Dendritic cell treated with granulocyte-macrophage colony-stimulating factor and Interleukin-4, amounts not matched to agents 40 ng/mL and 50 ng/mL, for 4 days (primary cell): ENCODE results near the gene MPC1L.
"Not testable (repeated sequence)": the region's sequence is repeated elsewhere in the genome, so short reads cannot be mapped to it uniquely, and the experiment has no call there.

Experiments
- H3K27ac Mint-ChIP-seq: one replicate; pipeline ENCODE4 v1.8.0; 2022; ENCODE audit warnings: mild to moderate bottlenecking, mixed read lengths
- H3K27me3 Mint-ChIP-seq: one replicate; pipeline ENCODE4 v1.8.0; 2022; ENCODE audit warnings: mild to moderate bottlenecking, mixed read lengths
- H3K36me3 Mint-ChIP-seq: one replicate; pipeline ENCODE4 v1.8.0; 2022; ENCODE audit warnings: low read depth, mixed read lengths
- H3K4me1 Mint-ChIP-seq: one replicate; pipeline ENCODE4 v1.8.0; 2022; ENCODE audit warnings: low read depth, mixed read lengths
- H3K4me3 Mint-ChIP-seq: one replicate; pipeline ENCODE4 v1.8.0; 2022; ENCODE audit warnings: mild to moderate bottlenecking, moderate library complexity, mixed read lengths
- H3K9me3 Mint-ChIP-seq: one replicate; pipeline ENCODE4 v1.8.0; 2022; ENCODE audit warnings: mixed read lengths
- intact Hi-C: fragments of 100-400 bp; cut with micrococcal nuclease; formaldehyde crosslinking; loops from one replicate; pipeline ENCODE4 v1.15.0; 2022

MPC1L gene

GRCh38 chrX:40623139-40623536 is at the start of gene MPC1L:
Gene MPC1L (plus strand): TSS chrX:40623428. CDS start chrX:40623566, 138 bp downstream.
- intact Hi-C loops: no loop called here
- Mint-ChIP-seq H3K36me3 (peaks cover 24% of the 10 kb centered on the region), H3K9me3 (peaks cover 7% of the 10 kb centered on the region), H3K27ac (no peak within 1 kb of the TSS), H3K27me3 (no peaks in the 10 kb centered on the region), H3K4me3 (no peak within 1 kb of the TSS), H3K4me1 (no peaks in the 10 kb centered on the region)

DNA sequence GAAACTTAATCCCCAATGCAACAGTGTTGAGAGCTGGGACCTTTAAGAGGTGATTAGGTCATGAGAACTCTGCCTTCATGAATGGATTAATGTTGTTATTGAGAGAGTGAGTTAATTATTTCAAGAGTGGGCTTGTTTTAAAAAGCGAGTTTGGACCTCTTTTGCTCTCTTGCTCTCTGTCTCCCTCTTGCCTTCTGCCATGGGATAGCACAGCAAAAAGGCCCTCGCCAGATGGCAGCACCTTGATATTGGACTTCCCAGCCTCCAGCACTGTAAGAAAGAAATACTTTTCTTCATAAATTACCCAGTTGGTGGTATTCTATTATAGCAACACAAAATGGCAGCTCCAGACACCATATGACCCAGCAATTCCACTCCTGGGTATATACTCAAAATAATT is 49.5 kb upstream of the MPC1L start:
- Mint-ChIP-seq H3K27me3 (no peaks in the 10 kb centered on the region), H3K4me1 (peaks cover 30% of the 10 kb centered on the region), H3K4me3 (no peak overlapping the region), H3K36me3 (no peaks in the 10 kb centered on the region), H3K27ac (no peak overlapping the region), H3K9me3 (no peaks in the 10 kb centered on the region)
- intact Hi-C loops: no loop called here

DNA sequence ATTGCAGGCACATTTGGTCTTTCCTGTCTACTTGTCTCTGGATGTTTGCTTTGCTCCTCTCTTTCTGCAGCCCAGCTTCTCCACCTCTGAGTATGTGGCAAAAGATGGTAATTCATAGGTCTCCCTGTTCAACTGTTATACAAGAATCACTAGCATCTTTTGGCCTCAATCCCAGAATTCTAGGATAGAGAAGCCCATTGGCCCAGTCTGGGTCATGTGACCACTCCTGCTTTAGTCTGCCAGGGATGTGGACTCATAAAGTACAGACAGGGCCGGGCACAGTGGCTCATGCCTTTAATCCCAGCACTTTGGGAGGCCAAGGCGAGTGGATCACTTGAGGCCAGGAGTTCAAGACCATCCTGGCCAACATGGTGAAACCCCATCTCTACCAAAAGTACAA is 47.8 kb upstream of the MPC1L start:
- H3K4me3 Mint-ChIP-seq, H3K9me3 Mint-ChIP-seq, intact Hi-C loops, H3K36me3 Mint-ChIP-seq, H3K27me3 Mint-ChIP-seq, H3K27ac Mint-ChIP-seq: not testable (repeated sequence)
- peaks cover 26% of the 10 kb centered on the region for H3K4me1 Mint-ChIP-seq

DNA sequence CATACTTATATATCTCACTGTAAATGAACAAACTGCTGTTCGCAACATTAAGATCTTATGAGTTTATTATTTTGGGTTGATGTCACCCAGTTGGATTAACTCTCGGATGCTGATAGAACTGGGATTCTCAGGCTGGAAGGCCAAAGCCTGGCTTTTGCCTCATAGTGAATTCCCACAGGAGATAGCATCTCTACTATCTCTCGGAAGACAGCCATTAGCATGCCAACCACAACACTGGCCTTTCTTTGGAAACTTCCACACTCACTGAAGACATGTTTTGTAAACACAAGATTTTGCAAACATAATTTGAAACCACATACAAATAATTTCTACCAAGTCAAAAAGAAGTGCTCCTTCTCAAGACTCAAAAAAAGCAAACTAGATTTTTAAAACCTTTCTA is 46.9 kb upstream of the MPC1L start:
- H3K36me3 Mint-ChIP-seq: peaks cover 6% of the 10 kb centered on the region
- intact Hi-C loops: no loop called here
- H3K4me3 Mint-ChIP-seq: no peak overlapping the region
- no peaks in the 10 kb centered on the region for H3K9me3 Mint-ChIP-seq
- H3K27ac Mint-ChIP-seq: no peak overlapping the region
- peaks cover 19% of the 10 kb centered on the region for H3K4me1 Mint-ChIP-seq
- H3K27me3 Mint-ChIP-seq: no peaks in the 10 kb centered on the region

GRCh38 chrX:40578039-40578695 is 45.1 kb upstream of the MPC1L start:
- Mint-ChIP-seq H3K27ac (peak overlapping the region; percentile 89), H3K4me1 (peaks cover 19% of the 10 kb centered on the region)
- intact Hi-C loops: no loop called here

GRCh38 chrX:40579141-40579540 is 44.1 kb upstream of the MPC1L start:
- Mint-ChIP-seq H3K4me3 (no peak overlapping the region), H3K27ac (peak overlapping the region; percentile 89)
- intact Hi-C loops: no loop called here

More at GRCh38 chrX:40578039-40578695, 45.1 kb upstream of the MPC1L start:
- peaks cover 6% of the 10 kb centered on the region for H3K36me3 Mint-ChIP-seq
- no peaks in the 10 kb centered on the region for H3K9me3 Mint-ChIP-seq
- no peak overlapping the region for H3K4me3 Mint-ChIP-seq
- H3K27me3 Mint-ChIP-seq: no peaks in the 10 kb centered on the region

GRCh38 chrX:40579900-40580536 is 43.2 kb upstream of the MPC1L start:
- Mint-ChIP-seq H3K4me1 (peaks cover 26% of the 10 kb centered on the region), H3K36me3 (peaks cover 7% of the 10 kb centered on the region), H3K27me3 (no peaks in the 10 kb centered on the region), H3K9me3 (no peaks in the 10 kb centered on the region), H3K27ac (peak overlapping the region; percentile 89), H3K4me3 (peak overlapping the region; percentile 89)
- intact Hi-C loops: loop anchor here (1.0 to 5.0 kb wide), 3 partner anchors 9 to 64 kb away; no protein-coding TSS in a partner anchor

More at GRCh38 chrX:40579141-40579540, 44.1 kb upstream of the MPC1L start:
- Mint-ChIP-seq H3K9me3 (no peaks in the 10 kb centered on the region), H3K27me3 (no peaks in the 10 kb centered on the region), H3K4me1 (peaks cover 25% of the 10 kb centered on the region), H3K36me3 (peaks cover 6% of the 10 kb centered on the region)

- intact Hi-C loops: loop anchor here (1.0 to 5.0 kb wide), 3 partner anchors 9 to 64 kb away; no protein-coding TSS in a partner anchor
- Mint-ChIP-seq H3K27ac (peak within 1 kb of the TSS; percentile 89), H3K4me3 (peak within 1 kb of the TSS; percentile 89), H3K36me3 (peaks cover 13% of the 10 kb centered on the region), H3K4me1 (peaks cover 33% of the 10 kb centered on the region), H3K27me3 (no peaks in the 10 kb centered on the region), H3K9me3 (no peaks in the 10 kb centered on the region)
Measured at GRCh38 chrX:40580537-40581335, 42.5 kb upstream of the MPC1L start, which contains the start of gene ATP6AP2. Gene ATP6AP2 (plus strand): TSS chrX:40580970. CDS start chrX:40581066, 96 bp downstream.

- peaks cover 40% of the 10 kb centered on the region for H3K4me1 Mint-ChIP-seq
- peaks cover 13% of the 10 kb centered on the region for H3K36me3 Mint-ChIP-seq
- H3K4me3 Mint-ChIP-seq: peak overlapping the region; percentile 89
- H3K9me3 Mint-ChIP-seq: no peaks in the 10 kb centered on the region
- no peaks in the 10 kb centered on the region for H3K27me3 Mint-ChIP-seq
- H3K27ac Mint-ChIP-seq: peak overlapping the region; percentile 89
- intact Hi-C loops: loop anchor here (5.0 kb wide), 1 partner anchor 39 kb away; no protein-coding TSS in a partner anchor
Measured at GRCh38 chrX:40581336-40581920, 41.8 kb upstream of the MPC1L start.

GRCh38 chrX:40582178-40582577 is 41.0 kb upstream of the MPC1L start:
- peak overlapping the region; percentile 89 for H3K27ac Mint-ChIP-seq
- not testable (repeated sequence) for H3K27me3 Mint-ChIP-seq, H3K9me3 Mint-ChIP-seq
- peaks cover 13% of the 10 kb centered on the region for H3K36me3 Mint-ChIP-seq
- intact Hi-C loops: loop anchor here (5.0 kb wide), 1 partner anchor 40 kb away; no protein-coding TSS in a partner anchor
- H3K4me1 Mint-ChIP-seq: peaks cover 46% of the 10 kb centered on the region
- H3K4me3 Mint-ChIP-seq: peak overlapping the region; percentile 89

GRCh38 chrX:40582811-40583210 is 40.4 kb upstream of the MPC1L start:
- intact Hi-C loops: loop anchor here (5.0 kb wide), 1 partner anchor 41 kb away; no protein-coding TSS in a partner anchor
- Mint-ChIP-seq H3K9me3 (no peaks in the 10 kb centered on the region), H3K4me1 (peaks cover 41% of the 10 kb centered on the region), H3K27me3 (no peaks in the 10 kb centered on the region), H3K36me3 (peaks cover 13% of the 10 kb centered on the region), H3K27ac (peak overlapping the region; percentile 64), H3K4me3 (no peak overlapping the region)

- H3K27ac Mint-ChIP-seq, intact Hi-C loops, H3K9me3 Mint-ChIP-seq, H3K4me3 Mint-ChIP-seq, H3K27me3 Mint-ChIP-seq: not testable (repeated sequence)
- peaks cover 41% of the 10 kb centered on the region for H3K36me3 Mint-ChIP-seq
- peaks cover 36% of the 10 kb centered on the region for H3K4me1 Mint-ChIP-seq
Measured at GRCh38 chrX:40587623-40588022, 35.6 kb upstream of the MPC1L start.

GRCh38 chrX:40589616-40590321 is 33.5 kb upstream of the MPC1L start:
- H3K27me3 Mint-ChIP-seq: not testable (repeated sequence)

More at GRCh38 chrX:40589616-40590321, 33.5 kb upstream of the MPC1L start:
- peaks cover 61% of the 10 kb centered on the region for H3K36me3 Mint-ChIP-seq
- intact Hi-C loops: loop anchor here (10.0 kb wide), 1 partner anchor 125 kb away; no protein-coding TSS in a partner anchor
- H3K4me1 Mint-ChIP-seq: peaks cover 20% of the 10 kb centered on the region
- not testable (repeated sequence) for H3K4me3 Mint-ChIP-seq, H3K27ac Mint-ChIP-seq, H3K9me3 Mint-ChIP-seq
